Measurements from ENCODE around the gene PRDM15. TPM values are rescaled to one million over a fixed set of nuclear protein-coding genes. Genes with fewer than 3 reads are reported as not detected.

PRDM15 gene
- total RNA-seq, 1 donor from 2014 or later, result 20.5 TPM

DNA sequence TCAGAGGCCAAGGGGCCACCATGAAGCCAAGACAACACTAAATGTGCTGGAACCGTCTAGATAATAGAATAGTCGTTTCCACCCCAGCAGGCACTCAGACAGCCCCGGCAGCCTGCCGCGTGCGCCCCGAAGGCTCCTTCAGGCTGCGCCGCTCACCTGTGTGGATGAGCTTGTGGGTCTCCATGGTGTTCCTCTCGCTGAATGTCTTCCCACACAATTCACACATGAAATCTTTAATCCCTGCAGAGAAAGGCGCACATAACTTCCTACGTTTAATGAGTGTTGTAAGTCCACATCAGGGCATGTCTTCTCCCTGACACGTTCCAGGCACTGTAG is 68.6 kb downstream of the PRDM15 start:
- H3K36me3 ChIP-seq, result peaks cover 15 to 42% of the 10 kb centered on the region in 2 donors
- no peaks in the 10 kb centered on the region for H3K9me3 ChIP-seq
- no peak overlapping the region for H3K4me3 ChIP-seq
- no peaks in the 10 kb centered on the region for H3K4me1 ChIP-seq
- H3K27me3 ChIP-seq, result no peaks in the 10 kb centered on the region
- intact Hi-C loops (cut with DNase I), result no loop called here
- H3K27ac ChIP-seq, result no peak overlapping the region
- no peak for TF ChIP-seq CTCF (IDR thresholded peaks at IDR 0.05)
- no peak for DNase-seq (ENCODE audit: low spot score in 2 of 2)

DNA sequence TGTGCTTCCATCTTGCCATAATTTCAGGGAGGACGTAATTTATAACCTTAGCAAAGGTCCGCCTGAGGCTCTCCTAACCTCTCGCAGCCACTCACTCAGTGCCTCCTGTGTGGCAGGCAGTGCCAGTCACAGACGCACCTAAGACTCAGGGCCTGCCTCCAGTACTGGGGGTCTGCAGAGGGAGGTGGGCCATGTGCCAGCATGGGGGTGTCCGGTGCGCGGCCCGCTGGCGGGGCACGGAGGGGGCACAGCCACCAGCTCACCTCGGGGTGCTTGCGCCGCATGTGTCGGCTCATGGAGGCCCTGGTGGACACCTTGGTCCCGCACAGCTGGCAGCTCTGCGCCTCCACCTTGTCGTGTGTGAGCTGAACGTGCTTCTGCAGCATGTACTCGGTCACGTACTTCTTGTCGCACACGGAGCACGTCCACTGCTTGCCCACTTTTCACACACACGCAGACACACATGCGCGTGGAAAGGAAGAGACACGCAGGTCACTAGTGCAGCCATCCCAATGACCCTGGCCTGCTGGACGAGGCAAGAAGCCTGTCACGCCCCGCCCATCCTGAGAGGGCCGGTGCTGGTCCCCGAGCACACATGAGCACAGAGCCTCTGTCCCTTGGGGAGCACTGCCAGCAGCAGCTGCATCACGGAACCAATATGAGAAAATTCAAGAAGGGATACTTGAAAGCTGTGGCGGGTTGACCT is 69.1 kb downstream of the PRDM15 start:
- intact Hi-C loops (cut with DNase I), result no loop called here
- peaks cover 12 to 37% of the 10 kb centered on the region in 2 donors for H3K36me3 ChIP-seq
- no peak for DNase-seq (ENCODE audit: low spot score in 2 of 2)

DNA sequence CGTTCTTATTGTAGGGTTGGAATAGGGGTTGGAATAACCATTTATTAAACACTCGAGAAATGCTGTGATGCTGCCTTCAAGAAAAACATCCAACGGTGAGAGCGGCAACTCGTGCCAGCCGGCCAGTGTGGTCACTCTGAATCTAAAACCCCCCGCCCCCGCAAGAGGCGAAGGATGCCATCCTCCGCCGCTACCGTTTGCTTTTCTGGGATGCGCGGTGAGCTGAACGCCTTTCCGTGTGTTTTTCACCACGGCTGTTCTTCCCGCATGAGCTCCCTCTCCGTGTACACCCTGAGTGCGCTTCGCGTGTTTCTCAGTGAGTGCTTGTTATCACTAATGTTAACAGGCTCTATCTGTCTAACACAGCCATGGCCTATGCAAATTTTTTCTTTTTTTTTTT is 70.3 kb downstream of the PRDM15 start:
- Histone ChIP-seq H3K4me3 (no peak overlapping the region), H3K4me1 (no peaks in the 10 kb centered on the region), H3K9me3 (no peaks in the 10 kb centered on the region), H3K27ac (no peak overlapping the region), H3K27me3 (no peaks in the 10 kb centered on the region), H3K36me3 (peaks cover 10 to 29% of the 10 kb centered on the region in 2 donors)
- DNase-seq (ENCODE audit: low spot score in 2 of 2), result no peak
- TF ChIP-seq CTCF (IDR thresholded peaks at IDR 0.05), result no peak
- intact Hi-C loops (cut with DNase I), result no loop called here

More for the DNA sequence above, 69.1 kb downstream of the PRDM15 start:
- H3K9me3 ChIP-seq, result no peaks in the 10 kb centered on the region
- no peak for TF ChIP-seq CTCF (IDR thresholded peaks at IDR 0.05)
- H3K4me3 ChIP-seq, result no peak overlapping the region
- no peaks in the 10 kb centered on the region for H3K4me1 ChIP-seq
- H3K27ac ChIP-seq, result no peak overlapping the region
- H3K27me3 ChIP-seq, result no peaks in the 10 kb centered on the region

DNA sequence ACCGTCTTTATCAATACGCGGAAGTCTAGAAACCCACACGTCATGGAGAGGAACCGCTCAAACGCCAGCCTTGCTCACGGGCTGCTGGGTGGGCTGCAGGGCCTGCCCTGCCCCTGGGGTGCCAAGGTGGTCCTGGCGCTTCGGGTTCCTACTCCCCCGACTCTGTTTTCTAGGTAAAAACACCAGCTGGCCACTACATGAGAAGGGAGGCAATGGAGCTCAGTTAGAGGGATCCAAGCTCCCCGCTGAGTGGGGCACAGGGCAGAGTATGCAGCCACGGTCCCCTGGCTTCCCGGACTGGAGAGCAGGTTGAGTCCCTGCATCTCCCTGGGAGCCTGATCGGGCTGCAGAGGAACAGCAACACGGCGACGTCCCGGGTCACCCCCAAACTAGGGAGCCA is 71.0 kb downstream of the PRDM15 start:
- DNase-seq (ENCODE audit: low spot score in 2 of 2), result no peak
- peaks cover 0 to 4% of the 10 kb centered on the region in 2 donors for H3K4me1 ChIP-seq
- TF ChIP-seq CTCF (IDR thresholded peaks at IDR 0.05), result no peak
- H3K4me3 ChIP-seq, result no peak overlapping the region
- no peaks in the 10 kb centered on the region for H3K9me3 ChIP-seq
- no peaks in the 10 kb centered on the region for H3K27me3 ChIP-seq
- intact Hi-C loops (cut with DNase I), result no loop called here
- H3K27ac ChIP-seq, result no peak overlapping the region
- H3K36me3 ChIP-seq, result peaks cover 10 to 24% of the 10 kb centered on the region in 2 donors

DNA sequence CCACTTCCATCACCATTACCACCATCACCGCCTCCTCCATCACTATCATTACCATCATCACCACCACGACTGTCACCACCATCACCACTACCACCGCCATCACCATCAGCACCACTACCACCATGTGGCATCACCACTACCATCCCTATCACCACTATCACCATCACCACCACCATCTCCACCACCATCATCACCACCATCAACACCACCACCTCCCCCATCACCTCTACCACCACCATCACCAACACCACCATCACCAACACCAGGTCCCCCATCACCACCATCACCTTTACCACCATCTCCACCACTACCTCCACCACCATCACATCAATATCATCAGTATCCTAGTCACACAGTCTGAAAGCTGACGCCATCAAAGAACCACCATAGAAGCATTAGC is 72.4 kb downstream of the PRDM15 start:
- no peak overlapping the region for H3K4me3 ChIP-seq

More for the DNA sequence above, 72.4 kb downstream of the PRDM15 start:
- Histone ChIP-seq H3K27me3 (no peaks in the 10 kb centered on the region), H3K4me1 (peaks cover 0 to 7% of the 10 kb centered on the region in 2 donors), H3K36me3 (peaks cover 10 to 20% of the 10 kb centered on the region in 2 donors), H3K9me3 (no peaks in the 10 kb centered on the region), H3K27ac (no peak overlapping the region)
- DNase-seq (ENCODE audit: low spot score in 2 of 2), result no peak
- intact Hi-C loops (cut with DNase I), result no loop called here
- no peak for TF ChIP-seq CTCF (IDR thresholded peaks at IDR 0.05)

Data from ascending aorta (tissue), 2 donors.